ENCODE measurements around the gene TYW3.
"Not testable (repeated sequence)": the region's sequence is repeated elsewhere in the genome, so short reads cannot be mapped to it uniquely, and the experiment has no call there.

TYW3 gene

GRCh38 chr1:74717626-74718025 is 15.3 kb upstream of the TYW3 start:
- in situ Hi-C loops (cut with HindIII; ENCODE audit: low pct_ligation_motif_present, low sequenced_read_pairs): no loop called here
- Histone ChIP-seq H3K36me3 (replicated peaks) (peaks cover 24% of the 10 kb centered on the region), H3K4me3 (ENCODE audit: low read depth, low read length) (no peak overlapping the region), H3K27me3 (replicated peaks) (no peaks in the 10 kb centered on the region), H3K27ac (no peak overlapping the region)
- TF ChIP-seq, protein P1, sequence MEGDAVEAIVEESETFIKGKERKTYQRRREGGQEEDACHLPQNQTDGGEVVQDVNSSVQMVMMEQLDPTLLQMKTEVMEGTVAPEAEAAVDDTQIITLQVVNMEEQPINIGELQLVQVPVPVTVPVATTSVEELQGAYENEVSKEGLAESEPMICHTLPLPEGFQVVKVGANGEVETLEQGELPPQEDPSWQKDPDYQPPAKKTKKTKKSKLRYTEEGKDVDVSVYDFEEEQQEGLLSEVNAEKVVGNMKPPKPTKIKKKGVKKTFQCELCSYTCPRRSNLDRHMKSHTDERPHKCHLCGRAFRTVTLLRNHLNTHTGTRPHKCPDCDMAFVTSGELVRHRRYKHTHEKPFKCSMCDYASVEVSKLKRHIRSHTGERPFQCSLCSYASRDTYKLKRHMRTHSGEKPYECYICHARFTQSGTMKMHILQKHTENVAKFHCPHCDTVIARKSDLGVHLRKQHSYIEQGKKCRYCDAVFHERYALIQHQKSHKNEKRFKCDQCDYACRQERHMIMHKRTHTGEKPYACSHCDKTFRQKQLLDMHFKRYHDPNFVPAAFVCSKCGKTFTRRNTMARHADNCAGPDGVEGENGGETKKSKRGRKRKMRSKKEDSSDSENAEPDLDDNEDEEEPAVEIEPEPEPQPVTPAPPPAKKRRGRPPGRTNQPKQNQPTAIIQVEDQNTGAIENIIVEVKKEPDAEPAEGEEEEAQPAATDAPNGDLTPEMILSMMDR (IDR thresholded peaks at IDR 0.05; ENCODE audit: low read depth, low read length, missing control alignments): no peak
- DNase-seq: no peak

GRCh38 chr1:74726063-74726462 is 6.9 kb upstream of the TYW3 start:
- Histone ChIP-seq H3K4me3 (ENCODE audit: low read depth, low read length) (no peak overlapping the region), H3K36me3 (replicated peaks) (peaks cover 15% of the 10 kb centered on the region), H3K27ac (no peak overlapping the region), H3K27me3 (replicated peaks) (no peaks in the 10 kb centered on the region)
- no peak for DNase-seq
- in situ Hi-C loops (cut with HindIII; ENCODE audit: low pct_ligation_motif_present, low sequenced_read_pairs): no loop called here
- TF ChIP-seq, protein P1 (IDR thresholded peaks at IDR 0.05; ENCODE audit: low read depth, low read length, missing control alignments): no peak

- TF ChIP-seq, protein P1 (IDR thresholded peaks at IDR 0.05; ENCODE audit: low read depth, low read length, missing control alignments): no peak
- in situ Hi-C loops (cut with HindIII; ENCODE audit: low pct_ligation_motif_present, low sequenced_read_pairs): no loop called here
- no peaks in the 10 kb centered on the region for H3K27me3 ChIP-seq (replicated peaks)
- no peak overlapping the region for H3K27ac ChIP-seq
- H3K4me3 ChIP-seq (ENCODE audit: low read depth, low read length): no peak overlapping the region
- no peak for DNase-seq
- no peaks in the 10 kb centered on the region for H3K36me3 ChIP-seq (replicated peaks)
These were observed 4.2 kb upstream of the TYW3 start for GRCh38 chr1:74728736-74729135.

DNA sequence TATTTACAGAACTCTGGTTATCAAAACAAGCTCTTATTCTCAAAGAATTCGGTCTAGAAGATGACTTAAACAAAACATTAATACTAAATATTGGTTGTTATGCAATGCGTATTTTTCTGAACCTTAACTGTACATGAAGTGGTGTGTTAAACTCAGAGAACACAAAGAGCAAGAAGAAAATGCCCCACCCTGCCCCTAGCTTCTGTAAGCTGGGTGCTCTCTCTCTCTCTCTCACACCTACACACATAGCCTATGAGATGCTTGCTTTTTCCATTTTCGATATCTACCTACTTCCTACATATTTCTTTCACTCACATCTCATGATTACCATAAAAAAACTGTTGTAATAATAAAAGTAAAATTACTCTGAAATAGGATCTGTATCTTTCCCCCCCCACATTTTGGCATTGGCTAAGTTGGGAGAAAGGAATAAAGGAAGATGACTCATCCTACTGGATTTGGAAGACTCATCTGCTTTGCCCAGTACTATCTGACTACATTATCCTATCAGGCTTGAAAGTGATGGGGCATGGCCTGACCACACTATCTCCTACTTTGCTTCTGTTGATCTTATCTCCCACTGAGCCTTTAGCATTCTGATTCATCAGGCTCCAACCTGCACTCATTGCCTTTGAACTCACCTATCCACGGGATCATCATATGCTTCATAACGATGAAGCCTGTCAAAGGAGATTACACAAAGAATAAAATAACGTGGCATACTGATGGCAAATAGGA is 3.0 kb upstream of the TYW3 start:
- no peak overlapping the region for H3K27ac ChIP-seq
- in situ Hi-C loops (cut with HindIII; ENCODE audit: low pct_ligation_motif_present, low sequenced_read_pairs): no loop called here
- H3K36me3 ChIP-seq (replicated peaks): no peaks in the 10 kb centered on the region
- H3K27me3 ChIP-seq (replicated peaks): no peaks in the 10 kb centered on the region
- no peak overlapping the region for H3K4me3 ChIP-seq (ENCODE audit: low read depth, low read length)
- DNase-seq: peak; percentile 48
- TF ChIP-seq, protein P1 (IDR thresholded peaks at IDR 0.05; ENCODE audit: low read depth, low read length, missing control alignments): no peak

- no peak for DNase-seq
- Histone ChIP-seq H3K27ac (no peak overlapping the region), H3K27me3 (replicated peaks) (no peaks in the 10 kb centered on the region), H3K4me3 (ENCODE audit: low read depth, low read length) (peak overlapping the region; percentile 12), H3K36me3 (replicated peaks) (no peaks in the 10 kb centered on the region)
- TF ChIP-seq, protein P1 (IDR thresholded peaks at IDR 0.05; ENCODE audit: low read depth, low read length, missing control alignments): no peak
- in situ Hi-C loops (cut with HindIII; ENCODE audit: low pct_ligation_motif_present, low sequenced_read_pairs): no loop called here
These were observed 1.4 kb upstream of the TYW3 start for GRCh38 chr1:74731399-74732052.

- Histone ChIP-seq H3K27ac (peak overlapping the region; percentile 84), H3K4me3 (ENCODE audit: low read depth, low read length) (peak overlapping the region; percentile 92)
- H3K27me3 ChIP-seq (replicated peaks); DNase-seq; in situ Hi-C loops (cut with HindIII; ENCODE audit: low pct_ligation_motif_present, low sequenced_read_pairs); H3K36me3 ChIP-seq (replicated peaks): not testable (repeated sequence)
These were observed 643 bp upstream of the TYW3 start for GRCh38 chr1:74732071-74732946.
